Kidney epithelial cell (primary cell): Measurements from ENCODE around the gene STING1. TPM values are rescaled to one million over a fixed set of nuclear protein-coding genes. Genes with fewer than 3 reads are reported as not detected.

ENCODE experiments used
- DNase-seq: peaks from one replicate; pipeline ENCODE4 v3.0.0-alpha.2; 2010; ENCODE audit warnings: low read depth
- H3K27me3 ChIP-seq: 2 replicates; pipeline ENCODE4 v1.6.0; 2011; ENCODE audit warnings: low read length; ENCODE audit not compliant: control insufficient read depth, insufficient read depth
- H3K36me3 ChIP-seq: 2 replicates; pipeline ENCODE4 v1.5.1; 2011; ENCODE audit warnings: low read length; ENCODE audit not compliant: control insufficient read depth, insufficient read depth
- H3K4me3 ChIP-seq: 2 replicates; pipeline ENCODE4 v1.5.1; 2011; ENCODE audit warnings: low read depth, mild to moderate bottlenecking, control low read depth, low read length
- CTCF ChIP-seq: IDR thresholded peaks from 2 replicates; pipeline ENCODE4 v1.5.1; 2011; ENCODE audit warnings: mild to moderate bottlenecking, moderate library complexity, low read length, control low read depth, inconsistent platforms; ENCODE audit not compliant: insufficient read depth, poor library complexity, severe bottlenecking
- total RNA-seq: library from RNA; depleted of rRNA; stranded (reverse); fragments of >200 nt; gene quantifications from 2 replicates; pipeline ENCODE4 v1.2.3, GENCODE V29; 2015

The STING1 gene
- total RNA-seq, 1 donor from 2014 or later, result 15.5 TPM

DNA sequence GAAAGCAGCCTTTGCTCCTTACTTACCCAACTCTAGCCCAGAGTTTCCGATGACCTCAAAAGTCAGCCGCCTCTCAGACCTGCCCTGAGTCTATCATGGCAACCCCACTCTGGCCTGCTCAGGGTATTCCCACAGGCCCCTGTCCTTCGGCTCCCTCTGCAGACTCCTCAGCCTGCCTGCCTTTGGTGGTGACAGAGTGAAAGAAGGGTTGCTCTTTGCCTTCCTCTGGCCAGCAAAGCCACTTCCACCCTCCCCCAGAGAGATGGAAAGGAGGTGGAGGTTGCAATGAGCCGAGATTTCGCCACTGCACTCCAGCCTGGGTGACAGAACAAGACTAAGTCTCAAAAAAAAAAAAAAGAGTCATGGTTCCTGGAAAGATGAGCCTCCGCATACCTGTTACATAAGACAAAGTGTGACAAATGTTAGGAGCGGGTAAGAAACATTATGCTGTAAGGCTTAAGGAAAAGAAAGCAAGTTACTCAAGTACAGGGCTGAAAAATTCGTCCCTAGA, 14.1 kb downstream of the STING1 start:
- Histone ChIP-seq H3K4me3 (no peak overlapping the region), H3K27me3 (peaks cover 3% of the 10 kb centered on the region), H3K36me3 (no peaks in the 10 kb centered on the region)
- no peak for TF ChIP-seq CTCF
- no peak for DNase-seq

- Histone ChIP-seq H3K36me3 (no peaks in the 10 kb centered on the region), H3K4me3 (no peak within 1 kb of the TSS), H3K27me3 (no peaks in the 10 kb centered on the region)
- no peak for TF ChIP-seq CTCF
- no peak for DNase-seq
Measured at GRCh38 chr5:139462586-139463276, 19.8 kb downstream of the STING1 start, which contains the start of gene ECSCR. ECSCR (minus strand) TSS chr5:139462743; CDS start chr5:139462670, 73 bp downstream.

DNA sequence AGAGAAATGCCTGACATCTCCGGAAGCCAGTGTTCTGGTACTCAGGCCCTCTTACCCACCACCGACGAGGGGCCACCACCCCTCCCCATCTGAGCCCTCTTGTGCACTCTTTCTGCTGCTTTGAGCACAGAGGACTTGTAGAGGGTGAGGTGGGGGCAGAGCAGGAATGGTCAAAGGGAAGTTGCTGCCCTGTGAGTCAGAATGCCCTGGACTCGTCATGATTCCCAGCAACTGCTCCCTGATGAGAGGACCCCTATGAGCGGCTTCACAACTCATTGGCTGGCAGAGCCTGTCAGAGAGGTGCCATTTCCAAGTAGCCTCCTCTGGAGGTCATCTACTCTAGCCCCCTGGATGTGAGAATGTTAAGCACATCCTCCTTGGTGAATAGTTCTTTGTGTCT, 20.9 kb downstream of the STING1 start:
- no peak for DNase-seq
- no peak for TF ChIP-seq CTCF
- H3K27me3 ChIP-seq, result no peaks in the 10 kb centered on the region
- no peak overlapping the region for H3K4me3 ChIP-seq
- H3K36me3 ChIP-seq, result no peaks in the 10 kb centered on the region

GRCh38 chr5:139461176-139461575, 21.4 kb downstream of the STING1 start:
- Histone ChIP-seq H3K4me3 (no peak overlapping the region), H3K27me3 (no peaks in the 10 kb centered on the region), H3K36me3 (no peaks in the 10 kb centered on the region)
- DNase-seq, result no peak
- no peak for TF ChIP-seq CTCF

DNA sequence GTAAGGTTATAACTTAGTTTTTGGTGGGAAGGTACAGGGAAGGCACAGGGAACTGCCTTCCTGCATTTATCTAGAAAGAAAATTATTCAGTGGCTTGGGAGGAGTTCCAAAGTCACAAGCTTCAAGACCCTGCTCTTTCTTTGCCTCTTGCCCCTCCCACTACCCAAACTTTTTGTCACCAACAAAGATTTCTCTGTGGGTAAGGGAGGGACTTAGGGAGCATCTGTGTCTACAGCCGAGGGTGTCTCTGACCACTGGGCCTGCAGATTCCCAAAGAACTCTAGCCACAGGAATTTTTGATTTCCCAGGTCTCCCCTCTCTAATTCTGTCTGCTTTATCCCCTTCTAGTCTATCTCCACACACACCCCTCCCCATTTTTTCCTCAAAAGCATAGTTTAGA, 22.1 kb downstream of the STING1 start:
- no peak overlapping the region for H3K4me3 ChIP-seq
- no peaks in the 10 kb centered on the region for H3K36me3 ChIP-seq
- DNase-seq, result no peak
- TF ChIP-seq CTCF, result no peak
- no peaks in the 10 kb centered on the region for H3K27me3 ChIP-seq
